Thyroid gland (tissue), 4 donors: ENCODE measurements around the gene GLRX5. TPM values are rescaled to one million over a fixed set of nuclear protein-coding genes. Genes with fewer than 3 reads are reported as not detected.

Source experiments
- DNase-seq, 2 donors: peaks; one replicate each; pipeline ENCODE4 v3.0.0-alpha.2; 2019
- H3K27ac ChIP-seq, 3 donors: fragments of 200-600 bp; sonication (generic); 1 replicate in 2 of 3; 2 replicates in 1 of 3; pipeline ENCODE4 v1.5.1; 2016 to 2019; ENCODE audit warnings: mild to moderate bottlenecking in 1 of 3, moderate library complexity in 1 of 3
- H3K27me3 ChIP-seq: fragments of 200-600 bp; sonication (generic); one replicate; pipeline ENCODE4 v1.5.1; 2019
- H3K36me3 ChIP-seq, 2 donors: fragments of 200-600 bp; sonication (generic); one replicate each; pipeline ENCODE4 v1.5.1; 2016 to 2019
- H3K4me1 ChIP-seq, 2 donors: fragments of 200-600 bp; sonication (generic); one replicate each; pipeline ENCODE4 v1.5.1; 2017 to 2019
- H3K4me3 ChIP-seq, 3 donors: fragments of 200-600 bp; sonication (generic); replicated peaks in 1 of 3; 1 replicate in 2 of 3; 2 replicates in 1 of 3; pipeline ENCODE4 v1.5.1; 2016; ENCODE audit warnings: mild to moderate bottlenecking in 1 of 3
- H3K9me3 ChIP-seq: fragments of 200-600 bp; sonication (generic); one replicate; pipeline ENCODE4 v1.5.1; 2017
- CTCF ChIP-seq, 6 experiments: fragments of 200-600 bp in 3 of 6; fragments of 450-650 bp in 3 of 6; sonication (generic) in 3 of 6; IDR thresholded peaks; one replicate each; pipeline ENCODE4 v1.5.1; 2016 to 2019; ENCODE audit warnings: antibody characterized with exemption in 6 of 6, mild to moderate bottlenecking in 2 of 6, inconsistent platforms in 1 of 6, moderate library complexity in 1 of 6
- POLR2A ChIP-seq, 2 donors: fragments of 450-650 bp; IDR thresholded peaks; one replicate each; pipeline ENCODE4 v1.6.1; 2017; ENCODE audit warnings: antibody characterized with exemption in 2 of 2, mild to moderate bottlenecking in 2 of 2, moderate library complexity in 1 of 2
- WGBS, 2 donors: methylation state at CpG; one replicate each; pipeline ENCODE4 v1.1.5; 2017; 5-methylcytosine and 5-hydroxymethylcytosine counted together
- intact Hi-C: fragments of 100-400 bp; cut with DNase I; formaldehyde crosslinking; loops from one replicate; pipeline ENCODE4 v1.15.1; 2023
- total RNA-seq, 4 donors: library from RNA; depleted of rRNA; stranded (reverse); fragments of >200 nt; gene quantifications; one replicate each; pipeline ENCODE4 v1.2.3, GENCODE V29; 2016

The GLRX5 gene
- total RNA-seq, 4 donors from 2014 or later, result 33.9 to 64.1 (median 41.3) TPM

DNA sequence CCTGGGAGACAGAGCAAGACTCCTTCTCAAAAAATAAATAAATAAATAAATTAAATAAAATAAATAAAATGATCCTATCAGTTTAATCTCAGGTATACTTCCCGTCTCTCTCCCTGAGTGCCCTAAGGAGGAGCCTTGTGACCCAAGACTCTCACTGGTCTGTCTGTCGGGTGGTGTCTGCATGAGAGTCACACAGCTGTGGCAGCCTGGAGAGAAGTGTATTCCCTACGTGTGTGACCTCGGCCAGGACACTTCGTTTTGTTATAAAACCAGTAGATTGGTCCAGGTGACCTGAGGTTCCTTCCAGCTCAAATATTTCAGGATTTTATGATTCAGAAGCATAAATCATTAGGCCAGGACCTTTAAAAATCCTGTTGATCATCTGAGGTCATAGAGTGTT lies 23.2 kb upstream of the GLRX5 start:
- Histone ChIP-seq H3K9me3 (no peaks in the 10 kb centered on the region), H3K4me3 (no peak overlapping the region), H3K36me3 (no peaks in the 10 kb centered on the region), H3K4me1 (peaks cover 37 to 49% of the 10 kb centered on the region in 2 donors), H3K27me3 (no peaks in the 10 kb centered on the region), H3K27ac (no peak overlapping the region)
- 85 to 88% methylated on average over 5 of the region's 5 CpGs for WGBS, 2 donors
- no peak for TF ChIP-seq POLR2A (IDR thresholded peaks at IDR 0.05)
- no peak for TF ChIP-seq CTCF (IDR thresholded peaks at IDR 0.05)
- no peak for DNase-seq
- intact Hi-C loops, result no loop called here

DNA sequence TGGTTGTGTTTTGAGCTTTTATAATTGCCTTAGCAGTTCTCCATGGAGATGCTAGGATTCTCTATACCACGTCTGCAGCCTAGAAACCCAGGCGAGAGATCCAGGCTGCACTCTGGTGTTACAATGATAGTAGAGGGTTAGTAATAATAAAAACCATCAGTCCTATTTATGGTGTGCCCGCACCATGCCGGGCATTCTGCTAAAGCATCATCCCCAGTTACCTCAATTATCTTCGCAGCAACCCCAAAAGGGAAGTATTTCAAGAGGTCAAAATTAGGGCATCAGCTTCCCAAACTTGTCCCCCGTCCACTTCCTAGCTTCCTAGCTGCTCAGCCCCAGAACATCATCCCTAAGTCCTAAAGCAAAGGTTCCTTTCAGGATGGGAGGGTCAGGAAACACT lies 21.6 kb upstream of the GLRX5 start:
- Histone ChIP-seq H3K27me3 (no peaks in the 10 kb centered on the region), H3K27ac (no peak overlapping the region), H3K4me3 (no peak overlapping the region), H3K36me3 (no peaks in the 10 kb centered on the region), H3K4me1 (peaks cover 29 to 49% of the 10 kb centered on the region in 2 donors), H3K9me3 (no peaks in the 10 kb centered on the region)
- TF ChIP-seq POLR2A (IDR thresholded peaks at IDR 0.05) (no peak), CTCF (IDR thresholded peaks at IDR 0.05) (no peak)
- WGBS, 2 donors, result 86 to 89% methylated on average over 6 of the region's 6 CpGs
- DNase-seq, result no peak
- intact Hi-C loops, result no loop called here

DNA sequence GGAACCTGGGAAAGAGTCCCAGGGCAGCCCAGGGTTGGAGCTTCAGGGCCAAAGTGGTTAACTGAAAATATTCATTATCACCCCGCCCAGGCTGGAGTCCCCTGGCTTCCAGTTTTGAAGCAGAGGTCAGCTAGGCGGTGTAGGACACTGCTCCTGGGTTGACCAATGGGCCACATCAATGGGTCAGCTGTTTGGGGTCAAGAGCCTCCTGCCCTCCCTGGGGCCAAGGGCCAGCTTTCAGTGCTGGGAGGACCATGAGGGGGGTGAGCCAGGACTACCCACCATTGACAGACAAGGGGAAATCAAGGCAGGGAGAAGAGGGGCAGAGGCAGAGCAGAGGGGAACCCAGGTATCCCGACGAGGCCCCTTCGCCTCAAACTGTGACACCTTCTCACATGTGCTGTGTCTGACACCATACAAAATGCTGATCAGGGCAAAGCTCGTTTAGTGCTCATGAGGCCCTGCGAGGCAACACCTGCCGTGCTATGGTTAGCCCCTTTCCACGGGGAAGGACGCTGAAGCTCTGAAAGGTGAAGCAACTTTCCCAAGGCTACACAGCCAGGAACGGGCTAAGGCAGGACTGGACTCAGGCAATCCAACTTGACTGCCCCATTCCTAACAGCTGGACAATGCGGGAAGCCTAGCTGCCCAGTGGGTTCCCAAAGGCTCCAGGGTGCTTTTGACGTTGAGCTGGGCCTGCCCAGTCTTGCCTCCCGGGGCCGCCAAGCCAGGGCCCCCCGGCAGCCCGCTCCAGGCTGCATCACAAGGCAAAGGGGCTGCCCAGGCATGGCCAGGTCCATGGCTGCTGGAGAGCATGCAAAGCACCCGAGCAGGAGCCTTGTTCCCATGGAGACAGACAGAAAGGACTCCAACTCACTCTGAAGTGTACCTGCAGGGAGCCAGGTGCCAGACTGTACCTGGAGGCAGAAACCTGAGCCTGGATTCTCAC lies 20.4 kb upstream of the GLRX5 start:
- peak overlapping the region in 1 of 3 donors; percentile 53 for H3K4me3 ChIP-seq
- H3K36me3 ChIP-seq, result no peaks in the 10 kb centered on the region
- whole genome bisulfite sequencing, 2 donors, result 75 to 86% methylated on average over 5 to 10 of the region's 18 CpGs
- TF ChIP-seq CTCF (IDR thresholded peaks at IDR 0.05) (no peak), POLR2A (IDR thresholded peaks at IDR 0.05) (no peak)
- H3K9me3 ChIP-seq, result no peaks in the 10 kb centered on the region
- peak overlapping the region; percentile 48 to 80 (median 49) for H3K27ac ChIP-seq
- H3K27me3 ChIP-seq, result no peaks in the 10 kb centered on the region
- intact Hi-C loops, result loop anchor here (5.0 kb wide), 1 partner anchor 67 kb away; no protein-coding TSS in a partner anchor
- DNase-seq, result peak; percentile 85 to 88
- peaks cover 28 to 53% of the 10 kb centered on the region in 2 donors for H3K4me1 ChIP-seq

GRCh38 chr14:95515080-95515489 lies 19.8 kb upstream of the GLRX5 start:
- Histone ChIP-seq H3K27ac (peak overlapping the region; percentile 41 to 80 (median 49)), H3K4me3 (peak overlapping the region in 1 of 3 donors; percentile 53), H3K36me3 (no peaks in the 10 kb centered on the region), H3K27me3 (no peaks in the 10 kb centered on the region), H3K9me3 (no peaks in the 10 kb centered on the region), H3K4me1 (peaks cover 28 to 56% of the 10 kb centered on the region in 2 donors)
- 0% methylated on average over 1 to 4 of the region's 9 CpGs for WGBS, 2 donors
- no peak for TF ChIP-seq CTCF (IDR thresholded peaks at IDR 0.05)
- TF ChIP-seq POLR2A (IDR thresholded peaks at IDR 0.05), result peak in 1 of 2 donors; percentile 17
- intact Hi-C loops, result loop anchor here (5.0 kb wide), 1 partner anchor 68 kb away; no protein-coding TSS in a partner anchor
- DNase-seq, result peak; percentile 54 to 60
